IMR-90 (cell line): Measurements from ENCODE around the gene CDC7. TPM values are rescaled to one million over a fixed set of nuclear protein-coding genes. Genes with fewer than 3 reads are reported as not detected.

Experiments used
- ATAC-seq: fragments of 200-7000 bp; cut with Tn5 transposase; 2 replicates; pipeline ENCODE4 v1.9.1; 2020; ENCODE audit warnings: low read depth, mild to moderate bottlenecking, moderate library complexity
- BruUV-seq: library from RNA; stranded (reverse); fragments of 400-500 nt; replicated peaks from 2 replicates; lab custom pipeline; 2021; lab: Mats Ljungman, UMichigan
- CTCF ChIA-PET: fragments of 300-600 bp; formaldehyde crosslinking; extraction: SDS; loops from one replicate; lab custom pipeline; 2021; ENCODE audit warnings: antibody characterized with exemption; lab: Yijun Ruan, JAX
- POLR2A ChIA-PET: fragments of 300-600 bp; sonication (Branson Sonifier 250); formaldehyde crosslinking; loops from one replicate; lab custom pipeline; 2022; ENCODE audit warnings: antibody characterized with exemption; ENCODE audit not compliant: unreplicated experiment; lab: Charles Lee
- DNase-seq: peaks from one replicate; pipeline ENCODE4 v3.0.0; 2013
- H2AFZ ChIP-seq: replicated peaks from 2 replicates; pipeline ENCODE3; 2013; ENCODE audit warnings: low read length, mild to moderate bottlenecking; ENCODE audit not compliant: poor library complexity
- H2AK5ac ChIP-seq: 2 replicates; pipeline ENCODE4 v1.6.1; 2013; ENCODE audit warnings: low read depth, low read length, inconsistent platforms
- H2AK9ac ChIP-seq: replicated peaks from 2 replicates; pipeline ENCODE3; 2013; ENCODE audit warnings: mild to moderate bottlenecking, low read depth, low read length, moderate library complexity; ENCODE audit not compliant: poor library complexity
- H2BK120ac ChIP-seq: 2 replicates; pipeline ENCODE4 v1.6.1; 2013; ENCODE audit warnings: low read depth, low read length, inconsistent platforms
- H2BK15ac ChIP-seq: 3 replicates; pipeline ENCODE4 v1.6.1; 2013; ENCODE audit warnings: low read depth, low read length, inconsistent platforms
- H2BK20ac ChIP-seq: 2 replicates; pipeline ENCODE4 v1.6.1; 2013; ENCODE audit warnings: low read depth, mild to moderate bottlenecking, inconsistent platforms, low read length, moderate library complexity
- H2BK5ac ChIP-seq: 2 replicates; pipeline ENCODE4 v1.6.1; 2013; ENCODE audit warnings: mild to moderate bottlenecking, low read depth, low read length, inconsistent platforms; ENCODE audit not compliant: poor library complexity, severe bottlenecking
- H3K14ac ChIP-seq: replicated peaks from 2 replicates; pipeline ENCODE4 v1.6.1; 2013; ENCODE audit warnings: low read depth, low read length, inconsistent platforms
- H3K18ac ChIP-seq: 2 replicates; pipeline ENCODE4 v1.6.1; 2013; ENCODE audit warnings: low read depth, low read length, control low read depth
- H3K23ac ChIP-seq: 2 replicates; pipeline ENCODE4 v1.6.1; 2013; ENCODE audit warnings: low read depth, low read length, inconsistent platforms
- H3K27ac ChIP-seq: 2 replicates; pipeline ENCODE4 v1.5.1; 2013; ENCODE audit warnings: mild to moderate bottlenecking, control low read depth, low read length; ENCODE audit not compliant: insufficient read depth
- H3K27me3 ChIP-seq: 2 replicates; pipeline ENCODE4 v1.6.1; 2013; ENCODE audit warnings: low read length; ENCODE audit not compliant: control insufficient read depth, insufficient read depth
- H3K36me3 ChIP-seq: 2 replicates; pipeline ENCODE4 v1.6.1; 2013; ENCODE audit warnings: low read length, mixed read lengths; ENCODE audit not compliant: control insufficient read depth, insufficient read depth
- H3K4ac ChIP-seq: 2 replicates; pipeline ENCODE4 v1.6.1; 2013; ENCODE audit warnings: low read depth, low read length, inconsistent platforms
- H3K4me1 ChIP-seq: 2 replicates; pipeline ENCODE4 v1.6.1; 2013; ENCODE audit warnings: low read length, mixed read lengths; ENCODE audit not compliant: control insufficient read depth, insufficient read depth
- H3K4me2 ChIP-seq: 2 replicates; pipeline ENCODE4 v1.6.1; 2013; ENCODE audit warnings: low read depth, mild to moderate bottlenecking, control low read depth, low read length, moderate library complexity
- H3K4me3 ChIP-seq: 2 replicates; pipeline ENCODE4 v1.5.1; 2013; ENCODE audit warnings: low read depth, mild to moderate bottlenecking, control low read depth, low read length, moderate library complexity; ENCODE audit not compliant: insufficient read depth
- H3K56ac ChIP-seq: 2 replicates; pipeline ENCODE4 v1.6.1; 2013; ENCODE audit warnings: low read length, inconsistent platforms; ENCODE audit not compliant: insufficient read depth; ENCODE audit errors: extremely low read depth
- H3K79me1 ChIP-seq, 2 experiments: 2 replicates each; pipeline ENCODE4 v1.6.1; 2013; ENCODE audit warnings: low read length in 2 of 2, inconsistent platforms in 1 of 2, low read depth in 1 of 2
- H3K9ac ChIP-seq: 2 replicates; pipeline ENCODE4 v1.6.1; 2013; ENCODE audit warnings: low read depth, low read length, control low read depth
- H3K9me1 ChIP-seq: 2 replicates; pipeline ENCODE4 v1.6.1; 2013; ENCODE audit warnings: low read length, inconsistent platforms; ENCODE audit not compliant: insufficient read depth
- H3K9me3 ChIP-seq: 2 replicates; pipeline ENCODE4 v1.6.1; 2013; ENCODE audit warnings: low read length; ENCODE audit not compliant: control insufficient read depth, insufficient read depth
- H4K20me1 ChIP-seq: 2 replicates; pipeline ENCODE4 v1.6.1; 2013; ENCODE audit warnings: low read length, inconsistent platforms; ENCODE audit not compliant: insufficient read depth
- H4K5ac ChIP-seq: 2 replicates; pipeline ENCODE4 v1.6.1; 2013; ENCODE audit warnings: mild to moderate bottlenecking, low read depth, low read length, control low read depth
- H4K8ac ChIP-seq, 2 experiments: 2 replicates each; pipeline ENCODE4 v1.6.1; 2013; ENCODE audit warnings: low read depth in 2 of 2, low read length in 2 of 2, control low read depth in 1 of 2, inconsistent platforms in 1 of 2
- H4K91ac ChIP-seq: 2 replicates; pipeline ENCODE4 v1.6.1; 2013; ENCODE audit warnings: low read depth, low read length, inconsistent platforms; ENCODE audit not compliant: insufficient read depth
- CHD1 ChIP-seq: IDR thresholded peaks from 2 replicates; pipeline ENCODE4 v1.6.1; 2012; ENCODE audit warnings: low read depth, low read length, improper control_type of control experiment
- FOS ChIP-seq: fragments of 150-350 bp; IDR thresholded peaks from 2 replicates; pipeline ENCODE4 v1.6.1; 2016; ENCODE audit warnings: low read depth, low read length
- NFE2L2 ChIP-seq: fragments of 150-350 bp; IDR thresholded peaks from 2 replicates; pipeline ENCODE4 v1.6.1; 2016; ENCODE audit warnings: low read depth, mild to moderate bottlenecking, low read length
- RAD21 ChIP-seq: IDR thresholded peaks from 2 replicates; pipeline ENCODE4 v1.6.1; 2012; ENCODE audit warnings: low read length, improper control_type of control experiment
- SMC3 ChIP-seq: fragments of 150-350 bp; IDR thresholded peaks from 2 replicates; pipeline ENCODE4 v1.6.1; 2016; ENCODE audit warnings: low read depth, mild to moderate bottlenecking, antibody characterized with exemption, low read length, moderate library complexity
- WGBS, 2 experiments: methylation state at CpG; one replicate each; pipeline versions ENCODE4 v1.1.5 to v1.1.7; 2013; ENCODE audit warnings: missing lambda C conversion rate in 2 of 2; ENCODE audit not compliant: insufficient read length in 1 of 2; ENCODE audit errors: extremely low coverage in 2 of 2; 5-methylcytosine and 5-hydroxymethylcytosine counted together
- dilution Hi-C: fragments of 300-500 bp; cut with HindIII; formaldehyde crosslinking; loops from one replicate; pipeline ENCODE4 v1.14.3; 2018; ENCODE audit warnings: low sequenced_read_pairs; ENCODE audit not compliant: unreplicated experiment
- in situ Hi-C: fragments of 300-500 bp; cut with MboI; formaldehyde crosslinking; loops from 3 replicates; pipeline ENCODE4 v1.14.3; 2019; ENCODE audit warnings: low sequenced_read_pairs, inconsistent platforms, mixed read lengths
- intact Hi-C: fragments of 100-400 bp; cut with micrococcal nuclease; formaldehyde crosslinking; loops from 2 replicates; pipeline ENCODE4 v1.10.0; 2022
- polyA plus RNA-seq, 3 experiments: library from polyadenylated mRNA; depleted of rRNA; stranded (reverse); fragments of >200 nt; gene quantifications; 2 replicates each; pipeline ENCODE4 v1.2.3, GENCODE V29; 2012; ENCODE audit warnings: low replicate concordance in 1 of 3
- total RNA-seq: library from RNA; depleted of rRNA; stranded (reverse); fragments of >200 nt; gene quantifications from 2 replicates; pipeline ENCODE4 v1.2.3, GENCODE V29; 2012
- TF ChIP-seq, protein P1 (sequence below): conservative IDR thresholded peaks from 2 replicates; pipeline ENCODE4 v1.5.1; 2012; ENCODE audit warnings: mild to moderate bottlenecking, low read depth, low read length, improper control_type of control experiment

CDC7 gene
- total and polyA plus RNA-seq, 2 of the 4 experiments (the other 2 are of a cell fraction): 4.3 to 4.7 TPM

DNA sequence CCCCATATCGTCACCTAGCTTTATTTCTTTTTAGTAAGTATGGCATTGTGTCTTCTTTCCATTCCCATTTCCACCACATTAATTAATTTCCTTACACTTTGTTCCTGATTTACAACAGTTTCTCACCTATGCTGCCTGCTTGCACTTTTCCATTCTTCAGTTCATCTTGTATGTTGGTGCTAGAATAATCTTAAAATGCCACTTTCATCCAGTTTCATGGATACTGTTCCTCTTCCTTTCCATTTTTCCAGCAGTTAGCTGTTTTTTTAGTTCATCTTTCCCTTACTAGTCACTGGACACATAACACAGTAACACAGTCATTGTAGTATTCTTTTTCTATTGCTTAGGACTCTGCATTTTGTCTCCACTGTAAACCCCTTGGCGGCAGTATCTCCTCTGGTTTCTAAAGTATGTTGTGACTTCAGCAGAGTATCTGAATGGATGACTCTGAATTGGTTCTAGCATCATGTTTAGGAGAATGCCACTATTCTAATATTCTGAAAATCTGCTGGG, 2.1 kb downstream of the CDC7 start:
- no TSS peak for BruUV-seq
- Histone ChIP-seq H4K20me1 (no peaks in the 10 kb centered on the region; the same call in 1 of the 2 replicates), H3K18ac (no peak overlapping the region), H2BK15ac (no peak overlapping the region), H3K27me3 (no peaks in the 10 kb centered on the region), H3K4me2 (peak overlapping the region; percentile 46), H4K5ac (no peak overlapping the region), H2AK9ac (no peak overlapping the region), H3K56ac (no peak overlapping the region), H3K14ac (no peak overlapping the region), H3K9me1 (no peaks in the 10 kb centered on the region), H3K79me1 (peaks cover 11 to 23% of the 10 kb centered on the region in 2 experiments), H3K4me1 (no peaks in the 10 kb centered on the region; the same call in 1 of the 2 replicates), H2AK5ac (no peak overlapping the region), H2AFZ (no peak overlapping the region), H4K8ac (no peak overlapping the region), H3K9ac (no peak overlapping the region), H3K9me3 (no peaks in the 10 kb centered on the region), H3K23ac (0 out of 2 replicates have a peak overlapping the region, but pooled peaks have one; percentile 22), H2BK5ac (no peak overlapping the region), H2BK120ac (no peak overlapping the region), H3K36me3 (no peaks in the 10 kb centered on the region), H3K4me3 (no peak overlapping the region), H3K4ac (no peak overlapping the region), H4K91ac (no peak overlapping the region), H2BK20ac (no peak overlapping the region), H3K27ac (no peak overlapping the region)
- TF ChIP-seq, protein P1, sequence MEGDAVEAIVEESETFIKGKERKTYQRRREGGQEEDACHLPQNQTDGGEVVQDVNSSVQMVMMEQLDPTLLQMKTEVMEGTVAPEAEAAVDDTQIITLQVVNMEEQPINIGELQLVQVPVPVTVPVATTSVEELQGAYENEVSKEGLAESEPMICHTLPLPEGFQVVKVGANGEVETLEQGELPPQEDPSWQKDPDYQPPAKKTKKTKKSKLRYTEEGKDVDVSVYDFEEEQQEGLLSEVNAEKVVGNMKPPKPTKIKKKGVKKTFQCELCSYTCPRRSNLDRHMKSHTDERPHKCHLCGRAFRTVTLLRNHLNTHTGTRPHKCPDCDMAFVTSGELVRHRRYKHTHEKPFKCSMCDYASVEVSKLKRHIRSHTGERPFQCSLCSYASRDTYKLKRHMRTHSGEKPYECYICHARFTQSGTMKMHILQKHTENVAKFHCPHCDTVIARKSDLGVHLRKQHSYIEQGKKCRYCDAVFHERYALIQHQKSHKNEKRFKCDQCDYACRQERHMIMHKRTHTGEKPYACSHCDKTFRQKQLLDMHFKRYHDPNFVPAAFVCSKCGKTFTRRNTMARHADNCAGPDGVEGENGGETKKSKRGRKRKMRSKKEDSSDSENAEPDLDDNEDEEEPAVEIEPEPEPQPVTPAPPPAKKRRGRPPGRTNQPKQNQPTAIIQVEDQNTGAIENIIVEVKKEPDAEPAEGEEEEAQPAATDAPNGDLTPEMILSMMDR: peak; percentile 45
- no peak for TF ChIP-seq CHD1
- no peak for TF ChIP-seq NFE2L2
- TF ChIP-seq FOS: no peak
- peak; percentile 40; the same call in 1 of the 2 replicates for TF ChIP-seq SMC3
- peak; percentile 49 for TF ChIP-seq RAD21
- dilution Hi-C loops (no loop called here), in situ Hi-C loops (no loop called here), intact Hi-C loops (loop anchor here (5.0 kb wide), 3 partner anchors 335 to 1330 kb away; partner anchors contain the start of genes GLMN, RPAP2 and RPL5)
- ATAC-seq (no peak), DNase-seq (peak; percentile 74)
- ChIA-PET CTCF (interaction anchor here (0.7 to 2.8 kb wide), 3 partner anchors 10 to 436 kb away, joined by 3 to 13 read pairs (median 3); no protein-coding TSS in a partner anchor), POLR2A (no interaction called here)
- WGBS, 2 experiments: no CpG with 5 or more reads among the region's 2 CpGs
